Measurements from ENCODE around the gene COL9A2.

The COL9A2 gene

GRCh38 chr1:40303051-40303771 is 13.9 kb downstream of the COL9A2 start:
- DNase-seq (ENCODE audit: low read depth): no peak

GRCh38 chr1:40302475-40302874 is 14.6 kb downstream of the COL9A2 start:
- DNase-seq (ENCODE audit: low read depth): no peak

- DNase-seq (ENCODE audit: low read depth): no peak
Measured at GRCh38 chr1:40301541-40302299, 15.4 kb downstream of the COL9A2 start.

GRCh38 chr1:40301066-40301465 is 16.0 kb downstream of the COL9A2 start:
- DNase-seq (ENCODE audit: low read depth): no peak

DNA sequence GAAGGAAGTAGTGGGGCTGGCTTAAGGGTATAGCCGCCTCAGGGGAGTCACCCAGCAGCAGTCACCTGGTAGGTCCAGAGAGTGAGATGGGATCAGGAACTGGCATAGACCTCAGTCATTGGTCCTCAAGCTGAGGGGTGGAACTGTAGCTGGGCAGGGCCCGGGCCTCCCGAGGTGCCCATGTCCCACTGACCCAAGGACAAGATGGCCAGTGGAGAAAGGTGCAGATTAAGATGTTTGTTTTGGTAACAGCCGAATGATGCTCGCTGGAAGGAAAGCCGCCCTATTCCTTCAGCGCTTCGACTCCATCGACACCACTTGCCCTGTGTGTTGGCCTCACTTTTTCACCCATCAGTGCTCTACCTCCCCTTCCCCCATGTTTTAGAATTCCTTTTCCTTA is 16.4 kb downstream of the COL9A2 start:
- no peak for DNase-seq (ENCODE audit: low read depth)

- no peak for DNase-seq (ENCODE audit: low read depth)
Measured at GRCh38 chr1:40300249-40300567, 16.9 kb downstream of the COL9A2 start.

GRCh38 chr1:40299366-40300248 is 17.5 kb downstream of the COL9A2 start:
- DNase-seq (ENCODE audit: low read depth): no peak

DNA sequence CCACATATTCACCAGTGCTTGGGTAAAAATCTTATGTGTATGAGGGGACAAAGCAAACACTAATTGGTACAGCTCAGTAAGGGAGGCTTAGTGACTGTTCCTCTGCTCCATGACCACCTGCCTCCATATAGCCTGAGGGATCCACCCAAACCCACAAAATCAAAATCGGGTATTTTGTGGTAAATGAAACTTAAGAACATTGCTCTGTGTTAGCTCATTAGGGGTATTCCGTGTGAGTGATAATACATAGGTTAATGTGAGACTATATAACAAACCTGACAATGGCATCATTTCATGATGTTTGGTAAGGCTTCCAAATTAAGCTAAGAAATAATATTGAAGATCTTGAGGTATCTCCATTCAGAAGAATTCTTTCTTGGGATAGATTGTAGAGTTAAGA is 25.8 kb downstream of the COL9A2 start:
- DNase-seq (ENCODE audit: low read depth): no peak

GRCh38 chr1:40281853-40282252 is 35.2 kb downstream of the COL9A2 start:
- DNase-seq (ENCODE audit: low read depth): no peak

DNA sequence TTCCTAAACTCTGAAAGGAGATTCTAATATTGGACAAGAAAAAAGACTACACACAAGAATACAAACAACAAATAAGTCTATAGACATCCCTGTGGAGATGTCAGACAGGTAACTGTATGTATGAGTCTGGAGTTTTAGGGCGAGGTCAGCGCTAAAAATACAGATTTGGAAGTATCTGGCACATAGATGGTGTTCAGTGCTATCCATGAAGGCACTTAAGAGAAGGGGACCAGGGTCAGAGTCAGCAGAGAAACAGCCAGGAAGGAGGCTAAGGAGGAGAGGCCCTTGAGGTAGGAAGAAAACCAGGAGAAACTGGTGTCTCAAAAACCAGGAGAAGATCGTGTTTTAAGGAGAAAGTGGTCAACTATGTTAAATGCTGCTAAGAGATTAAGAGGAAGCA is 41.0 kb downstream of the COL9A2 start:
- DNase-seq (ENCODE audit: low read depth): no peak

- no peak for DNase-seq (ENCODE audit: low read depth)
Measured at GRCh38 chr1:40274331-40274730, 42.8 kb downstream of the COL9A2 start.

GRCh38 chr1:40273547-40274166 is 43.4 kb downstream of the COL9A2 start:
- DNase-seq (ENCODE audit: low read depth): no peak

GRCh38 chr1:40272653-40273213 is 44.4 kb downstream of the COL9A2 start:
- DNase-seq (ENCODE audit: low read depth): no peak

DNA sequence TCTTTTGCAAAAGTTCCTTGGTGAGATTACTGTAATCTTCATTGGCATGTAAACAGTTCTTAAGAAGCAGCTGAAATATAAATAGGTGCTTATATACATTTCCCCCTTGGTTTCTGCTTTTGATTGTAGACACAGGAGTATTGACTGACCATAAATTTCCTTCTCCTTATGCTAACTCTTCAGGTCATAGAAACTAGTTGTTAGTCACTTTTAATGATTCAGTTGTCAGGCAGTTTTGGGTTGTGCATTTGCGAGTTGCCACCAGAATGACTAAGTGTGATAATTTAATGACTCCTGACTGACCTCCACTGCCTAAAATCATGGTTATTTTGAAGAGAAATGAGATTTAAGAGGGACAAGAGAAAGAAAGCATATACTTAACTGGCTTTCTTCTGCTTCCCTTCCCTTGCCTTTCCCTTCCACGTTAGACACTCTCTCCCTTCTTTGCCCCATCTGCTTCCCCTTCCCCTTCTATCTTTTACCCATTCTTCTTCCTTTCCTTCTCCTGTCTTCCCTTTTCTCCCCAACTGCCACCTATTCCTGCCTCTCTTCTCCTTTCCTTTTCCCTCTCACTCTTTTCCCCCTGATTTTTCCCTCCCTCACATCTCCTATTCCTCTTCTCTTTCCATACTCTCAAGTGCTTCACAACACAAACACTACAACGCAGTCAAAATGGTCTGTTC is 46.8 kb downstream of the COL9A2 start:
- no peak for DNase-seq (ENCODE audit: low read depth)

DNA sequence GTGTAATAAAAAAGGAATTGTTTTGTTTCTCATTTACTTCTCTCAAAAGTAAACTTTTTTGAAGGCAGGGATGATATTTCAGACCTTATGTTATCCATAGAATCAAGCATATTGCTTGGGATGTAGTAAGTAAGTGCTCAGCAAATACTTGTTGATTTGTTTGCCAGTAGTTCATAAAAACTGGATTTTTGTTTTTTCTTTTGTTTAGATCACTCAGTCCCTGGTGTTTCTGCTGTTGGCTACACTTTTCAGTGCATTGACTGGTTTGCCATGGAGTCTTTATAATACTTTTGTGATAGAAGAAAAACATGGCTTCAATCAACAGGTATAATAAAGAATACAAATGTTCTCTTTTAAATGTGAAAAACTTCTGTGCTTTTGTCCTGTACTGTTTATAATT is 48.9 kb downstream of the COL9A2 start:
- DNase-seq (ENCODE audit: low read depth): no peak

GRCh38 chr1:40267767-40268187 is 49.3 kb downstream of the COL9A2 start:
- peak; percentile 70 for DNase-seq (ENCODE audit: low read depth)

DNA sequence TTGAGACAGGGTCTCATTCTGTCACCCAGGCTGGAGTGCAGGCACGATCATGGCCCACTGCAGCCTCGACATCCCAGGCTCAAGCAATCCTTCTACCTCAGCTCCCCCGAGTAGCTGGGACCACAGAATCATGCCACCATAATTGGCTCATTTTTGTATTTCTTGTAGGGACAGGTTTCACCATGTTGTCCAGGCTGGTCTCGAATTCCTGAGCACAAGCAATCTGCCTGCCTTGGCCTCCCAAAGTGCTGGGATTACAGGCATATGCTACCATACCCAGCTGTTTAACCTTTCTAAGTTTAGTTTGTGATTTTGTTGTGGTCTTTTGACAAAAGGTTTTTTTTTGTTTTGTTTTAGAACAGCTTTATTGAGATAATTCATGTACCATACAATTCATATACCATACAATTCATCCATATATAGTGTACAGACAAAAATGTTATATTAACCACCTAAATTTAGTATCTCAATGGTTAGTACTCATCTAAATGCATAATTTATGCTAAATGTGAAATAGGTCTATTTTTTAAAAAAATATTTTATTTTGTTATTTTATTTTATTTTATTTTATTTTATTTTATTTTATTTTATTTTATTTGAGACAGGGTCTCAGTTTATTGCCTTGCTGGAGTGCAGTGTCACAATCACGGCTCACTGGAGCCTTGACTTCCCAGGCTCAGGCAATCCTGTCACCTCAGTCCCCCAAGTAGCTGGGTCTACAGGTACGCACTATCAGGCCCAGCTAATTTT is 50.1 kb downstream of the COL9A2 start:
- DNase-seq (ENCODE audit: low read depth): no peak

GRCh38 chr1:40265919-40266318 is 51.2 kb downstream of the COL9A2 start:
- no peak for DNase-seq (ENCODE audit: low read depth)

GRCh38 chr1:40265298-40265697 is 51.8 kb downstream of the COL9A2 start:
- DNase-seq (ENCODE audit: low read depth): no peak

DNA sequence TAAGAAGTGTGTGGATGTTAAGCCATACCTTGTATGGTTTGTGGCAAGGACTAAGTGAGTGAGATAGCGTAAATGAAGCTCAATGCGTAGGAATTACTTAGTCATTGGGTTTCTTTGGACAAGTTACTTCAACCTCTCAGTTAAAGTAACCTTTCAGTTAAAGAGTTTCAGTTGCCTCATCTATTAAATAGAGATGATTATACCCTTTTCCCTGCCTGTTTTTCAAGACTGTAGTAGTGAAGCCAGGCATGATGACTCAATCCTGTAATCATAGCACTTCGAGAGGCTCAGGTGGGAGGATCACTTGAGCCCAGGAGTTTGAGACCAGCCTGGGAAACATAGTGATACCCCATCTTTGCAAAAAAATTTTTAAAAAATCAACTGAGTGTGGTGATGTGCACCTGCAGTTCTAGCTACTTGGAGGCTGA is 52.7 kb downstream of the COL9A2 start:
- DNase-seq (ENCODE audit: low read depth): no peak

DNA sequence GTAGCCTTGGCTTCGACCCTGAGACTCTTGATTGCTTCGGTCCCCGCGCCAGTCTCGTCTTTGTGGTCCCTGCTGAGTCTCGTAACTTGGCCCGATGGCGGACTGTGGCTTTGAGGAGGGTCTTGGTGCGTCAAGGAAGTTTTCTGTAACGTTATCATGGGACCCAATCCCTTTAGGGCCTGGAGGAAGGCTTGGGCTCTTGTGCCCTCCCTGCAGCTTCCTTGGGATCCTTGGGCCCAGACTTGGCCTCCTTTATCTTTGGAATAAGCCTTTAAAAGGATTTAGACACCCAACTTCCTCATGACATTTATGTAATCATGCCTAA is 58.7 kb downstream of the COL9A2 start:
- DNase-seq (ENCODE audit: low read depth): no peak
